Smooth muscle cell (in vitro differentiated cells): ENCODE measurements around the gene SLC45A1. TPM values are rescaled to one million over a fixed set of nuclear protein-coding genes. Genes with fewer than 3 reads are reported as not detected.

Experiments used
- DNase-seq: peaks from one replicate; lab custom pipeline; 2025; ENCODE audit not compliant: unreplicated experiment; lab: John Stamatoyannopoulos, UW
- H2AFZ ChIP-seq: fragments of 200-600 bp; sonication (generic); 2 replicates; pipeline ENCODE4 v1.6.0; 2016; ENCODE audit warnings: antibody characterized with exemption, low read depth, mild to moderate bottlenecking
- H3F3A ChIP-seq: fragments of 200-600 bp; sonication (generic); 2 replicates; pipeline ENCODE4 v1.6.0; 2017; ENCODE audit warnings: antibody characterized with exemption, low read depth
- H3K27ac ChIP-seq: fragments of 200-600 bp; sonication (generic); 2 replicates; pipeline ENCODE4 v1.5.1; 2016; ENCODE audit warnings: low read depth, mild to moderate bottlenecking
- H3K27me3 ChIP-seq: fragments of 200-600 bp; sonication (generic); 2 replicates; pipeline ENCODE4 v1.6.1; 2016; ENCODE audit warnings: low read depth, mild to moderate bottlenecking
- H3K36me3 ChIP-seq: fragments of 200-600 bp; sonication (generic); 2 replicates; pipeline ENCODE4 v1.5.1; 2016; ENCODE audit warnings: low read depth
- H3K4me1 ChIP-seq: fragments of 200-600 bp; sonication (generic); 2 replicates; pipeline ENCODE4 v1.5.1; 2016; ENCODE audit warnings: low read depth
- H3K4me2 ChIP-seq: fragments of 200-600 bp; sonication (generic); 2 replicates; pipeline ENCODE4 v1.6.0; 2016; ENCODE audit warnings: mild to moderate bottlenecking
- H3K4me3 ChIP-seq: fragments of 200-600 bp; sonication (generic); 2 replicates; pipeline ENCODE4 v1.5.1; 2016; ENCODE audit warnings: mild to moderate bottlenecking
- H3K79me2 ChIP-seq: fragments of 200-600 bp; sonication (generic); 2 replicates; pipeline ENCODE4 v1.6.0; 2016; ENCODE audit warnings: low read depth, mild to moderate bottlenecking
- H3K9ac ChIP-seq: fragments of 200-600 bp; sonication (generic); 2 replicates; pipeline ENCODE4 v1.6.0; 2016; ENCODE audit warnings: low read depth
- H3K9me3 ChIP-seq: fragments of 200-600 bp; sonication (generic); replicated peaks from 2 replicates; pipeline ENCODE4 v1.5.1; 2016; ENCODE audit warnings: low read depth
- H4K20me1 ChIP-seq: fragments of 200-600 bp; sonication (generic); 2 replicates; pipeline ENCODE4 v1.6.0; 2016; ENCODE audit warnings: low read depth
- WGBS: methylation state at CpG from one replicate; pipeline ENCODE4 v1.1.7; 2016; ENCODE audit warnings: low lambda C conversion rate; 5-methylcytosine and 5-hydroxymethylcytosine counted together
- polyA plus RNA-seq: library from polyadenylated mRNA; unstranded; fragments of >200 nt; fragmentation: Nextera tagmentation; extraction: Ambion mirVana; gene quantifications from 2 replicates; pipeline ENCODE4 v1.2.1, GENCODE V29; 2016
- total RNA-seq: library from RNA; depleted of rRNA; stranded (reverse); fragments of >200 nt; gene quantifications from 2 replicates; pipeline ENCODE4 v1.2.3, GENCODE V29; 2014
- TF ChIP-seq, protein P1 (sequence below): fragments of 200-600 bp; sonication (generic); IDR thresholded peaks from 2 replicates; pipeline ENCODE4 v1.5.1; 2017; ENCODE audit warnings: borderline replicate concordance, mild to moderate bottlenecking, antibody characterized with exemption; ENCODE audit not compliant: insufficient read depth, poor library complexity, severe bottlenecking

The SLC45A1 gene
- 1.7 TPM in 1 of 2 replicates, not detected in the other for total RNA-seq
- 1.8 and 3.0 TPM in 2 replicates for polyA plus RNA-seq

DNA sequence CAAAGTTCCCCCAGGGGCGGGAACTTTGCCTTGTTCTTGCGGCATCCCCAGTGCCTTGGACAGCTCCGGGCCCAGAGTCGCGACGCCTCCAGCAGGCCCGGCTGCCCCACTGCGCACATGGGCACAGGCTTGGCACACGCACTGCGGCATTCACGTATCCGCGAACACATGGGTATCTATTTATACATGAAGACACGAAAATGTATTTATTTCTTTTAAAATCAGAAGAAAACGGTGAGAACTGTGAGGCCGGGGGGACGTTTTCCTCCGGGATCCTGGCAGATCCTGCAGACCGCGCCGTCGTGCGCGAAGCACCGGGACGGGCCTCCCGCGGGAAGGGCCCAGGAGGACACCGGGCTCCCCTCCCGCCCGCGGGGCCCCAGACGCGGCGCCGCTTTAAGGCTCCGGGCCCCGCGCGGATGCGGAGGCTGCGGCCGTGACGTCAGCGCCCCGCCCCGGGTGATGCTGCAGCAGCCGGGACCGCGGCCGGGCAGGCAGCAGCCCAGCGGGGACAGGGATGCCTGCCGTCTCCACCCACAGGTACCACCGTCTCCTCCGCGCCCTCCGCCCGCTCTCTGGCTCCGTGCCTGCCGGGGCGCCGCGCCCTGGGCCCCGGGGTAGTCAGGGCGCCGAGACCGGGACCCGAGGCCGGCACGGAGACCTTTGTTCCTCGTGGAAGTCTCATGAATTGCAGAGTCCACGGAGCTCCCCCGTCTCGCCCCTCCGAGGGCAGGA is at the start of gene SLC45A1:
Gene SLC45A1 (plus strand): TSS at position 468 of the 735 bp plus-strand sequence. CDS start 6,216 bp downstream, outside the sequence.
- 27% methylated on average over 49 of the region's 75 CpGs for WGBS

GRCh38 chr1:8273036-8273435 is 44.9 kb upstream of the SLC45A1 start:
- Histone ChIP-seq H3K27me3 (no peaks in the 10 kb centered on the region), H3K4me1 (peaks cover 13% of the 10 kb centered on the region), H2AFZ (no peak overlapping the region), H3K9me3 (no peaks in the 10 kb centered on the region), H4K20me1 (no peaks in the 10 kb centered on the region), H3K9ac (no peak overlapping the region), H3K4me3 (no peak overlapping the region), H3K27ac (no peak overlapping the region), H3F3A (peaks cover 12% of the 10 kb centered on the region), H3K36me3 (no peaks in the 10 kb centered on the region), H3K4me2 (no peak overlapping the region), H3K79me2 (no peaks in the 10 kb centered on the region)
- DNase-seq = no peak
- TF ChIP-seq, protein P1, sequence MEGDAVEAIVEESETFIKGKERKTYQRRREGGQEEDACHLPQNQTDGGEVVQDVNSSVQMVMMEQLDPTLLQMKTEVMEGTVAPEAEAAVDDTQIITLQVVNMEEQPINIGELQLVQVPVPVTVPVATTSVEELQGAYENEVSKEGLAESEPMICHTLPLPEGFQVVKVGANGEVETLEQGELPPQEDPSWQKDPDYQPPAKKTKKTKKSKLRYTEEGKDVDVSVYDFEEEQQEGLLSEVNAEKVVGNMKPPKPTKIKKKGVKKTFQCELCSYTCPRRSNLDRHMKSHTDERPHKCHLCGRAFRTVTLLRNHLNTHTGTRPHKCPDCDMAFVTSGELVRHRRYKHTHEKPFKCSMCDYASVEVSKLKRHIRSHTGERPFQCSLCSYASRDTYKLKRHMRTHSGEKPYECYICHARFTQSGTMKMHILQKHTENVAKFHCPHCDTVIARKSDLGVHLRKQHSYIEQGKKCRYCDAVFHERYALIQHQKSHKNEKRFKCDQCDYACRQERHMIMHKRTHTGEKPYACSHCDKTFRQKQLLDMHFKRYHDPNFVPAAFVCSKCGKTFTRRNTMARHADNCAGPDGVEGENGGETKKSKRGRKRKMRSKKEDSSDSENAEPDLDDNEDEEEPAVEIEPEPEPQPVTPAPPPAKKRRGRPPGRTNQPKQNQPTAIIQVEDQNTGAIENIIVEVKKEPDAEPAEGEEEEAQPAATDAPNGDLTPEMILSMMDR = no peak
- 71% methylated on average over 4 of the region's 4 CpGs for WGBS

More for the DNA sequence above, at the start of gene SLC45A1:
- no peaks in the 10 kb centered on the region for H3K36me3 ChIP-seq
- no peaks in the 10 kb centered on the region for H3K9me3 ChIP-seq
- H3F3A ChIP-seq = no peaks in the 10 kb centered on the region
- peak within 1 kb of the TSS; percentile 36 for H2AFZ ChIP-seq
- no peak within 1 kb of the TSS for H3K27ac ChIP-seq
- no peaks in the 10 kb centered on the region for H4K20me1 ChIP-seq
- peaks cover 11% of the 10 kb centered on the region for H3K4me1 ChIP-seq
- peak; percentile 32 for DNase-seq
- TF ChIP-seq, protein P1 = no peak
- no peaks in the 10 kb centered on the region for H3K27me3 ChIP-seq
- H3K9ac ChIP-seq = no peak within 1 kb of the TSS
- peak within 1 kb of the TSS; percentile 47 for H3K4me3 ChIP-seq
- no peaks in the 10 kb centered on the region for H3K79me2 ChIP-seq
- H3K4me2 ChIP-seq = peak within 1 kb of the TSS; percentile 88

GRCh38 chr1:8274352-8274751 is 43.6 kb upstream of the SLC45A1 start:
- TF ChIP-seq, protein P1 = no peak
- H4K20me1 ChIP-seq = no peaks in the 10 kb centered on the region
- H3K4me3 ChIP-seq = no peak overlapping the region
- no peaks in the 10 kb centered on the region for H3K9me3 ChIP-seq
- no peaks in the 10 kb centered on the region for H3K27me3 ChIP-seq
- no peak overlapping the region for H3K27ac ChIP-seq
- no peaks in the 10 kb centered on the region for H3K79me2 ChIP-seq
- H3F3A ChIP-seq = peaks cover 3% of the 10 kb centered on the region
- no peak for DNase-seq
- H3K4me1 ChIP-seq = peaks cover 8% of the 10 kb centered on the region
- no peak overlapping the region for H3K4me2 ChIP-seq
- no peak overlapping the region for H2AFZ ChIP-seq
- H3K36me3 ChIP-seq = no peaks in the 10 kb centered on the region
- 84% methylated on average over 8 of the region's 8 CpGs for WGBS
- H3K9ac ChIP-seq = no peak overlapping the region
